22Rv1 (cell line): ENCODE results near the gene PCDH17.

Experiments used
- H3K27ac ChIP-seq: fragments of 450-650 bp; 2 replicates; pipeline ENCODE4 v1.5.1; 2017
- CTCF ChIP-seq: fragments of 450-650 bp; IDR thresholded peaks from 2 replicates; pipeline ENCODE4 v1.5.1; 2017; ENCODE audit warnings: mild to moderate bottlenecking
- ZFX ChIP-seq: fragments of 450-650 bp; IDR thresholded peaks from 2 replicates; pipeline ENCODE4 v1.6.1; 2017; ENCODE audit warnings: antibody characterized with exemption, borderline replicate concordance

PCDH17 gene

GRCh38 chr13:57665481-57665880 is 33.9 kb downstream of the PCDH17 start:
- TF ChIP-seq ZFX (no peak), CTCF (no peak)
- no peak overlapping the region for H3K27ac ChIP-seq

GRCh38 chr13:57666131-57666953 is 34.8 kb downstream of the PCDH17 start:
- TF ChIP-seq ZFX = no peak
- no peak for TF ChIP-seq CTCF
- no peak overlapping the region for H3K27ac ChIP-seq

GRCh38 chr13:57672168-57672567 is 40.6 kb downstream of the PCDH17 start:
- no peak for TF ChIP-seq CTCF
- no peak for TF ChIP-seq ZFX
- H3K27ac ChIP-seq = no peak overlapping the region

GRCh38 chr13:57673197-57673596 is 41.7 kb downstream of the PCDH17 start:
- no peak overlapping the region for H3K27ac ChIP-seq
- TF ChIP-seq CTCF (no peak), ZFX (no peak)

GRCh38 chr13:57675526-57675925 is 44.0 kb downstream of the PCDH17 start:
- H3K27ac ChIP-seq = no peak overlapping the region

GRCh38 chr13:57680609-57681008 is 49.1 kb downstream of the PCDH17 start:
- TF ChIP-seq ZFX (no peak), CTCF (no peak)
- no peak overlapping the region for H3K27ac ChIP-seq

More at GRCh38 chr13:57675526-57675925, 44.0 kb downstream of the PCDH17 start:
- no peak for TF ChIP-seq CTCF
- no peak for TF ChIP-seq ZFX

GRCh38 chr13:57682128-57682716 is 50.7 kb downstream of the PCDH17 start:
- H3K27ac ChIP-seq = no peak overlapping the region
- TF ChIP-seq CTCF (no peak), ZFX (no peak)
